Right atrium auricular region (tissue), 2 donors: ENCODE results near the gene TMEM131L. TPM values are rescaled to one million over a fixed set of nuclear protein-coding genes. Genes with fewer than 3 reads are reported as not detected.

ENCODE experiments used
- DNase-seq: peaks from one replicate; pipeline ENCODE4 v3.0.0-alpha.2; 2019; ENCODE audit warnings: low spot score
- H3K27ac ChIP-seq, 2 donors: fragments of 200-600 bp; sonication (generic); 1 replicate in 1 of 2; 2 replicates in 1 of 2; pipeline ENCODE4 v1.5.1; 2016 to 2019
- H3K27me3 ChIP-seq, 2 donors: fragments of 200-600 bp; sonication (generic); one replicate each; pipeline versions ENCODE4 v1.5.1 to v1.6.0; 2017 to 2019
- H3K36me3 ChIP-seq: fragments of 200-600 bp; sonication (generic); one replicate; pipeline ENCODE4 v1.5.1; 2016
- H3K4me1 ChIP-seq, 2 donors: fragments of 200-600 bp; sonication (generic); one replicate each; pipeline versions ENCODE4 v1.5.1 to v1.6.0; 2017 to 2019
- H3K4me3 ChIP-seq, 2 donors: fragments of 200-600 bp; sonication (generic); 1 replicate in 1 of 2; 2 replicates in 1 of 2; pipeline ENCODE4 v1.5.1; 2017 to 2019; ENCODE audit warnings: mild to moderate bottlenecking in 1 of 2, moderate library complexity in 1 of 2
- H3K9me3 ChIP-seq, 2 donors: fragments of 200-600 bp; sonication (generic); one replicate each; pipeline ENCODE4 v1.5.1; 2019
- total RNA-seq, 2 donors: library from RNA; depleted of rRNA; stranded (reverse); fragments of >200 nt; gene quantifications; one replicate each; pipeline ENCODE4 v1.1.0, GENCODE V29; 2016
- TF ChIP-seq, protein P1 (sequence below), 2 donors: fragments of 200-600 bp; sonication (generic); IDR thresholded peaks; one replicate each; pipeline ENCODE4 v1.5.1; 2019; ENCODE audit warnings: antibody characterized with exemption in 2 of 2

TMEM131L gene
- total RNA-seq, 2 donors from 2014 or later: 10.9 to 15.4 TPM

- no peak for DNase-seq
- TF ChIP-seq, protein P1, sequence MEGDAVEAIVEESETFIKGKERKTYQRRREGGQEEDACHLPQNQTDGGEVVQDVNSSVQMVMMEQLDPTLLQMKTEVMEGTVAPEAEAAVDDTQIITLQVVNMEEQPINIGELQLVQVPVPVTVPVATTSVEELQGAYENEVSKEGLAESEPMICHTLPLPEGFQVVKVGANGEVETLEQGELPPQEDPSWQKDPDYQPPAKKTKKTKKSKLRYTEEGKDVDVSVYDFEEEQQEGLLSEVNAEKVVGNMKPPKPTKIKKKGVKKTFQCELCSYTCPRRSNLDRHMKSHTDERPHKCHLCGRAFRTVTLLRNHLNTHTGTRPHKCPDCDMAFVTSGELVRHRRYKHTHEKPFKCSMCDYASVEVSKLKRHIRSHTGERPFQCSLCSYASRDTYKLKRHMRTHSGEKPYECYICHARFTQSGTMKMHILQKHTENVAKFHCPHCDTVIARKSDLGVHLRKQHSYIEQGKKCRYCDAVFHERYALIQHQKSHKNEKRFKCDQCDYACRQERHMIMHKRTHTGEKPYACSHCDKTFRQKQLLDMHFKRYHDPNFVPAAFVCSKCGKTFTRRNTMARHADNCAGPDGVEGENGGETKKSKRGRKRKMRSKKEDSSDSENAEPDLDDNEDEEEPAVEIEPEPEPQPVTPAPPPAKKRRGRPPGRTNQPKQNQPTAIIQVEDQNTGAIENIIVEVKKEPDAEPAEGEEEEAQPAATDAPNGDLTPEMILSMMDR (IDR thresholded peaks at IDR 0.05): no peak
- H3K9me3 ChIP-seq: no peaks in the 10 kb centered on the region
- H3K27me3 ChIP-seq: no peaks in the 10 kb centered on the region
- no peaks in the 10 kb centered on the region for H3K4me1 ChIP-seq
- H3K4me3 ChIP-seq: no peak overlapping the region
- no peak overlapping the region for H3K27ac ChIP-seq
- H3K36me3 ChIP-seq: peaks cover 12% of the 10 kb centered on the region
These were observed 123.8 kb downstream of the TMEM131L start for GRCh38 chr4:153589703-153590595.

DNA sequence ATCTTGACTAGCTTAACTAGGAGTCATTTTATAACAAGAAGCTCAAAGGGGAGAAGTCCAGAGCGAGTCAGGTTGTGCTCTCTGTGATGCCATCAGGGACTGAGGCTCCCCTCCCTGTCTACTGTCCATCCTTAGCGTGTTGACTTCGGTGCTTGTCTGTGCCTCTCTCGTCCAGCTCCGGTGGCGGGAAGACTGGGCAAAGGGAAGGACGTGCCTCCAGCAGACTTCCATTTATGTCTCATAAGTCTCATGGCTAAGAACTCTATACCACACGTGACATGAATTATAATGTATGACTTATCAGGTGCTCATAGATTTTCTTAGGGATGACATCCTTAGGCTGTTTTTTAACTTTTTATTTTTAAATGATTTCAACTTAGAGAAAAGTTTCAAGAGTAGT is 125.3 kb downstream of the TMEM131L start:
- no peak overlapping the region for H3K27ac ChIP-seq
- H3K36me3 ChIP-seq: peaks cover 16% of the 10 kb centered on the region
- TF ChIP-seq, protein P1 (IDR thresholded peaks at IDR 0.05): no peak

DNA sequence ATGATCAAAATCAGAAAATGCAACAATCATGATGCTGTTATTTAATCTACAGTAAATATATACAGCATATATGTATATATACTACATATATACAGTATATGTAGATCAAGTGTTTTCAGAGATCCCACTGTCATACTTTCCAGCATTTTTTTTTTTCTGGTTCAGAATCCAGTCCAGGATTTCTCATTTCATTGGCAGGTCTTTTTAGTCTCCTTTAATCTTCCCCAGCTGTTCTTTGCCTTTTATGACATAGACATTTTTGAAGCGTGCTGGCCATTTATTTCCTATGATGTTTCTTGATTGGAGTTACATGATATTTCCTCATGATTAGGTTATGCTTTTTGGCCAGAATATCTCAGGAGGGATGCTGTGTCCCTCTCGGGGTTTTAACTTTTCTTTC is 125.9 kb downstream of the TMEM131L start:
- Histone ChIP-seq H3K4me3 (no peak overlapping the region), H3K27ac (no peak overlapping the region), H3K27me3 (no peaks in the 10 kb centered on the region), H3K4me1 (no peaks in the 10 kb centered on the region), H3K36me3 (peaks cover 20% of the 10 kb centered on the region), H3K9me3 (no peaks in the 10 kb centered on the region)
- TF ChIP-seq, protein P1 (IDR thresholded peaks at IDR 0.05): no peak
- DNase-seq: no peak

More for the DNA sequence above, 125.3 kb downstream of the TMEM131L start:
- Histone ChIP-seq H3K27me3 (no peaks in the 10 kb centered on the region), H3K4me3 (no peak overlapping the region), H3K4me1 (no peaks in the 10 kb centered on the region), H3K9me3 (no peaks in the 10 kb centered on the region)
- DNase-seq: no peak

DNA sequence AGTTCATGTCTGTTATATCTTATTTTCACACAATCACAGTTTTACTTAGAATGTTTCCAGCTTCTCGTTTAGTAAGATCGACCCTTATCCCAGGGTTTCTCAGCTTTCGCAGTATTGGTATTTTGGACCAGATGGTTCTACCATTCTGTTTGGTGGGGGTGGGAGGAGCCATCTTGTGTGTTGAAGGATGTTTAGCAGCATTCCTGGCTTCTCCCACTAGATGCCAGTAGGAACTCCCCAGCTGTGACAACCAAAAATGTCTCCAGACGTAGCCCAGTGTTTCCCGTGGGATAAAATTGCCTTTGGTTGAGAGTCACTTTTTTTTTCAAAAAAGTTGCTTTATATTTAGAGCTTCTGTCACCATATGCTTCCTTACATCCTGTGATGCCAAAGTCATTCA is 127.0 kb downstream of the TMEM131L start:
- no peaks in the 10 kb centered on the region for H3K4me1 ChIP-seq
- no peaks in the 10 kb centered on the region for H3K27me3 ChIP-seq
- no peak overlapping the region for H3K4me3 ChIP-seq
- DNase-seq: no peak
- no peaks in the 10 kb centered on the region for H3K9me3 ChIP-seq
- no peak overlapping the region for H3K27ac ChIP-seq
- peaks cover 20% of the 10 kb centered on the region for H3K36me3 ChIP-seq
- TF ChIP-seq, protein P1 (IDR thresholded peaks at IDR 0.05): no peak

GRCh38 chr4:153594210-153594609 is 128.1 kb downstream of the TMEM131L start:
- no peaks in the 10 kb centered on the region for H3K9me3 ChIP-seq
- TF ChIP-seq, protein P1 (IDR thresholded peaks at IDR 0.05): no peak
- no peak for DNase-seq
- peaks cover 24% of the 10 kb centered on the region for H3K36me3 ChIP-seq
- H3K4me3 ChIP-seq: no peak overlapping the region
- no peaks in the 10 kb centered on the region for H3K27me3 ChIP-seq
- no peaks in the 10 kb centered on the region for H3K4me1 ChIP-seq
- no peak overlapping the region for H3K27ac ChIP-seq
